LHCN-M2 (cell line): ENCODE measurements around the gene LRP3. TPM values are rescaled to one million over a fixed set of nuclear protein-coding genes. Genes with fewer than 3 reads are reported as not detected.
"Not testable (repeated sequence)": the region's sequence is repeated elsewhere in the genome, so short reads cannot be mapped to it uniquely, and the experiment has no call there.

Experiments used
- DNase-seq: peaks from one replicate; pipeline ENCODE4 v3.0.0-alpha.2; 2012; ENCODE audit warnings: low read depth
- total RNA-seq: library from RNA; depleted of rRNA; stranded (reverse); fragments of >200 nt; gene quantifications from 2 replicates; pipeline ENCODE4 v1.2.3, GENCODE V29; 2014

The LRP3 gene
- total RNA-seq, 1 experiment from 2014 or later: 63.6 TPM

DNA sequence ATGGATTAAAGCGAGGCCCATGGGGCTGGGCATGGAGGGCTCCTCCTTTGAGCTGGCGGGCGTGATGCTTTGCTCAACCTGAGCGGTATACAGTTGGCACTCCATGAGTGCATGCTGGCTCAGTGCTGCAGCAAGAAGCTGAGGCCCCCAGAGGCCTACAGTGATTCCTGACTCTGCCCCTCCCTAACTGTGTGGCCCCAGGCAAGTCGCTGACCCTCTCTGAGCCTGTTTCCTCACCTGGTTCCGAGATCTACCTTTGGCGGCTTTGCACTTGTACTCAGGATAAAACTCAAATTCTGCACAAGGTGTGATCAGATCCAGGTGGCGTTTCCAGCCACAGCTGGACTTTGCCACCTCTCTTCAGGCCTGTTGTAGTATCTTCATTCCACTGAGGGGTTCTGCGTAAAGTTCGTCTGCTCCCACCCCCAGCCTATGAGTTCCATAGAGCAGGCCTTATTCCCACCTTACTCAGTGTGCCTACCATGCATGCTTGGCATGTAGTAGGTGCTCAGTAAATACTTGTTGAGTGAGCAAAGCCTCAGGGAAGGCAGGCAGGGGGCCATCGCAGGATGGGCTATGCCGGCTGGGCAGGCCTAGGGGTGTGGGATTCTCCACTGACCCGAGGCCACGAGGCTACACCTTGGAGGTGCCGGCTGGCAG is 7.9 kb downstream of the LRP3 start:
- no peak for DNase-seq

DNA sequence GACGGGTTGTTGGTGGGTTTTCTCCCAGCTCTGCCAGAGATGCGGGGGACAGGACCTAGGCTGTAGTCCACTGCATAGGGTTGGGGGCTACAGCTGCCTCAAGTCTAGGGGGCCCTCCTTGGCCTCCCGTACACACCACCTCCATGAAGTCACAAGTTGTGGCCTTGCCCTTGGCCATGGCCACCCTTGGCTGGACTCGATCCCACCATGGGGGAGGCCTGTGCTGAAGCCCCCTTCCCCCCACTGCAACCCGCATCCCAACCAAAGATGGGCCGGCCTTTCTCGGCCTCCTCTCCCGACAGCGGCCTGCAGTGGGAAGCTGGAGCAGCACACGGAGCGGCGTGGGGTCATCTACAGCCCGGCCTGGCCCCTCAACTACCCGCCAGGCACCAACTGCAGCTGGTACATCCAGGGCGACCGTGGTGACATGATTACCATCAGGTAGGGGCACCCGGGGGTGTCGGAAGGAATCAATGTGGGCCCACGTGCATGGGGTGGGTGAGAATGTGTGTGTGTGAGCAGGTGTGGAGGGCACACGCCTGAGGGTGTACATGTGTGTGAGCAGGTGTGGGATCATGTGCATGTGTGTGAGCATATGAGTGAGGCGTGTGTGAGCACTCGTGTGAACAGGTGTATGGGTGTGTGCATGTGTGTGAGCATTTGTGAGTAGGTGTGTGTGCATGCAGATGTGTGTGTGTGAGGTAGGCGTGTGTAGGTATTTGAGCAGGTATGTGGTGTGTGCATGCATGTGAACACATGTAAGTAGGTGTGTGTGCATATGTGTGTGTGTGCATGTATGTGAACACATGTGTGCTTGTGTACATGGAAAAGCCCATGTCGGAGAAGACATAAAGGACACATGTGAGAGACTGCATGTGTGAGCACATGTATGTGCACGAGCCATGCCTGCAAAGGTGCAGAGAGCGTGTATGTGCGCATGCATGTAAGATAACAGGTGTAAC is 8.7 kb downstream of the LRP3 start:
- DNase-seq: no peak

DNA sequence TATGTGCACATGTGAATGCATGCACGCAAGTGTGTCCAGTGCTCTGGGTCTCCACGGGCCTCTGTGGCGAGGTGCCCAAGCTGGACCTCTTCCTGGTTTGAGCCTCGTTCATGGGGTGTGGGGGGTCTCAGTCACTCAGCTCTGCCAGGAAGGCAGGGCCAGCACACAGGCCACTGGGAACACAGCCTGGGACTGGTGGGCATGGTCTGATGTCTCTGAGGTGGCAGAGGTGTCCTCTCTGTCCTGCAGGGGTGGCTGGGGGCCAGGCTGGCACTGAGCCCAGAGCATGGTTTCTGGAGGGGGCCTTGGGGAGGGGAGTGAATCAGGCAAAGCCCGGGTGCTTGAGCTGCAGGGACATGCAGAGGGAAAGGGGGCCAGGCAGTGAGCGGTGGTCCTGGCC is 9.4 kb downstream of the LRP3 start:
- DNase-seq: no peak

DNA sequence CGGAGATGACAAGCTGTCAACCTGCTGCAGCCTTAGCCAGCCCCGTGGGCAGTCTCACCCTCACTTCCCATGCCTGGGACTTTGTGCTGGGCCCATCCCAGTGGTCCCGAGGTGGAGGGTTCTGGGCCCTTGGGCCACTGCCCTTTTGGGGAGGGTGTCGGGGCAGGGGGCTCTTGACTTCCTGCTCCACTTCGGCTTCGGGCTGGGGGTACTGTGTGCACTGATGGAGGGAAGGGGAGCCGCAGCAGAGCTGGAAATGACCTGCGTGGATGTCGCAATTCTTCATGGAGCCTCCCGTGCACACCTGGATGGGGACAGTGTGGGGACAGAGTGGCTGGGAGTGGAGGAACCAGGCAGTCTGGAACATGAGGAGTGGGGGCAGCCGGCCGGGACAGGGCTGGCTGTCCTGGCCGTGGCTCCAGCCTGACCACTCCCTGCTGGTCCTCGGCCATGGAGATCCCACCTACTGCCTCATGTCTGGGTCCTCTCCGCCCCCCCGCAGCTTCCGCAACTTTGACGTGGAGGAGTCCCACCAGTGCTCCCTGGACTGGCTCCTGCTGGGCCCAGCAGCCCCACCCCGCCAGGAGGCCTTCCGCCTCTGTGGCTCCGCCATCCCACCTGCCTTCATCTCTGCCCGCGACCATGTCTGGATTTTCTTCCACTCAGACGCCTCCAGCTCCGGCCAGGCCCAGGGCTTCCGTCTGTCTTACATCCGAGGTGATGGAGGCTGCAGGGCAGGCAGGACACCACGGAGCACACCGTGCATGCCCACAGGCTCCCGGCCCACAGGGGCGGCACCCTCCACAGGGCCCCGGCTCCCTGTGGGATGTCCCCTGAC is 10.2 kb downstream of the LRP3 start:
- no peak for DNase-seq

DNA sequence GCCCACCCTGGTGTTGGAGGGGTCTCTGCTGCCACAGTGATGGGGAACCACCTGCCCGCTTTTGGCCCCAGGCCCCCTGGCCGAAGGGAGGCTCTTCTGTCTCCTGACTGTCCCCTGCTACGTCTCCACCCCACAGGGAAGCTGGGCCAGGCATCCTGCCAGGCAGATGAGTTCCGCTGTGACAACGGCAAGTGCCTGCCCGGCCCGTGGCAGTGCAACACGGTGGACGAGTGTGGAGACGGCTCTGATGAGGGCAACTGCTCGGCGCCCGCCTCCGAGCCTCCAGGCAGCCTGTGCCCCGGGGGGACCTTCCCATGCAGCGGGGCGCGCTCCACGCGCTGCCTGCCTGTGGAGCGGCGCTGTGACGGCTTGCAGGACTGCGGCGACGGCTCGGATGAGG is 11.0 kb downstream of the LRP3 start:
- no peak for DNase-seq

DNA sequence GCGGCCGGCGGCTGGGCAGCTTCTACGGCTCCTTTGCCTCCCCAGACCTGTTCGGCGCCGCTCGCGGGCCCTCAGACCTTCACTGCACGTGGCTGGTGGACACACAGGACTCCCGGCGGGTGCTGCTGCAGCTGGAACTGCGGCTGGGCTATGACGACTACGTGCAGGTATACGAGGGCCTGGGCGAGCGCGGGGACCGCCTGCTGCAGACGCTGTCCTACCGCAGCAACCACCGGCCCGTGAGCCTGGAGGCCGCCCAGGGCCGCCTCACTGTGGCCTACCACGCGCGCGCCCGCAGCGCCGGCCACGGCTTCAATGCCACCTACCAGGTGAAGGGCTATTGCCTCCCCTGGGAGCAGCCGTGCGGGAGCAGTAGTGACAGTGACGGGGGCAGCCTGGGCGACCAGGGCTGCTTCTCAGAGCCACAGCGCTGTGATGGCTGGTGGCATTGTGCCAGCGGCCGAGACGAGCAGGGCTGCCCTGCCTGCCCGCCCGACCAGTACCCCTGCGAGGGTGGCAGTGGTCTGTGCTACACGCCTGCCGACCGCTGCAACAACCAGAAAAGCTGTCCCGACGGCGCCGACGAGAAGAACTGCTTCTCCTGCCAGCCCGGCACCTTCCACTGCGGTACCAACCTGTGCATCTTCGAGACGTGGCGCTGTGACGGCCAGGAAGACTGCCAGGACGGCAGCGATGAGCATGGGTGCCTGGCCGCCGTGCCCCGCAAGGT is 11.6 kb downstream of the LRP3 start:
- no peak for DNase-seq

DNA sequence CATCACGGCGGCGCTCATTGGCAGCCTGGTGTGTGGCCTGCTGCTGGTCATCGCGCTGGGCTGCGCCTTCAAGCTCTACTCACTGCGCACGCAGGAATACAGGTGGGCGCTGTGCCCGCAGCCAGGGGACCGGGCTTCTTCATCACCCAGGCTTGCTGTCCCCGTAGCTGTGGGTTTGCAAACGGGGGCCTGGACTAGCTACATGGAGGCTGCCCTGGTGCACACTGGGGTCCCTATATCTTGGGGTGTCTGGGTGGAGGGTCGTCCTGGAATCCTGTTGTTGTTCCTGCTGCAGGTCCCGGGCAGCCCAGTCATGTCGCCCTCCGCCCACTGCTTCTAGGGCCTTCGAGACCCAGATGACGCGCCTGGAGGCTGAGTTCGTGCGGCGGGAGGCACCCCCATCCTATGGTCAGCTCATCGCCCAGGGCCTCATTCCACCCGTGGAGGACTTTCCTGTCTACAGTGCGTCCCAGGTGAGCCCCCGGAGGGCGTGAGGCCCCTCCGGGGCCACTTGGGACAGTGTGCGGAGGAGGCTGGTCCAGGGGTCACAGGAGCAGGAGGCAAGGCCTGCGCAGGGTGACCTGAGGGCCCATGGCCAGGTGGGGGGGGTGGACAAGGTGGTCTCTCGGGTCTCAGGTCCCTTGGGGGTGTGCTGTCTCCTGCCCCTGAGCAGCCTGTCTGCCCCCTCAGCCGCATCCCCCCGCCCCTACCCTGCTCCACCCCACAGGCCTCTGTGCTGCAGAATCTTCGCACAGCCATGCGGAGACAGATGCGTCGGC is 12.3 kb downstream of the LRP3 start:
- DNase-seq: no peak

DNA sequence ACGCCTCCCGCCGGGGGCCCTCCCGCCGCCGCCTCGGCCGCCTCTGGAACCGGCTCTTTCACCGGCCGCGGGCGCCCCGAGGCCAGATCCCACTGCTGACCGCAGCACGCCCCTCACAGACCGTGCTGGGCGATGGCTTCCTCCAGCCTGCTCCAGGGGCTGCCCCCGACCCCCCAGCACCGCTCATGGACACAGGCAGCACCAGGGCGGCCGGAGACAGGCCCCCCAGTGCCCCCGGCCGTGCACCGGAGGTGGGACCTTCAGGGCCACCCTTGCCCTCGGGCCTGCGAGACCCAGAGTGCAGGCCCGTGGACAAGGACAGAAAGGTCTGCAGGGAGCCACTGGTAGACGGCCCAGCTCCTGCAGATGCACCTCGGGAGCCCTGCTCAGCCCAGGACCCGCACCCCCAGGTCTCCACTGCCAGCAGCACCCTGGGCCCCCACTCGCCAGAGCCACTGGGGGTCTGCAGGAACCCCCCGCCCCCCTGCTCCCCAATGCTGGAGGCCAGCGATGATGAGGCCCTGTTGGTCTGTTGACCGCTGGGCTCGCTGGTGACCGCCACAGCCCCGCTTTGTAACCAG is 13.0 kb downstream of the LRP3 start:
- DNase-seq: no peak

DNA sequence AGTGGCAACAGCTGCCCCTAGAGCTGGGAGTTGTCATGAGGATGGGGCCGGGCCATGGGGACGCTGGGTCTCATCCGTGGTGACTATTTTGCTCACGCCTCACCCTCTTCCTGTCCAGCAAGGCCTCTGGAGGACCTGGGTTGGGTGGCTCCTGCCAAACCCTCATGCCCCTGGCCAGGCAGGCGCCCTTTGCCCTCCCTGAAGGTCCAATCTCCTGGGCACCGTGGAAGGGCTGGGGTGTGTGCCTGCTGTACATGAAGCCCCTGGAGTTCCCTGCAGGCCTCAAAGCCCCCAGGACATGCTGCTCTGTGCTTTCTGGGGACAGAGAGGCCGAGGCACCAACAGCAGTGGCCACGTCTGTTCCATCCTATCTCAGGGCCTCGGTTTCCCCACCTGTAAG is 13.8 kb downstream of the LRP3 start:
- DNase-seq: no peak

DNA sequence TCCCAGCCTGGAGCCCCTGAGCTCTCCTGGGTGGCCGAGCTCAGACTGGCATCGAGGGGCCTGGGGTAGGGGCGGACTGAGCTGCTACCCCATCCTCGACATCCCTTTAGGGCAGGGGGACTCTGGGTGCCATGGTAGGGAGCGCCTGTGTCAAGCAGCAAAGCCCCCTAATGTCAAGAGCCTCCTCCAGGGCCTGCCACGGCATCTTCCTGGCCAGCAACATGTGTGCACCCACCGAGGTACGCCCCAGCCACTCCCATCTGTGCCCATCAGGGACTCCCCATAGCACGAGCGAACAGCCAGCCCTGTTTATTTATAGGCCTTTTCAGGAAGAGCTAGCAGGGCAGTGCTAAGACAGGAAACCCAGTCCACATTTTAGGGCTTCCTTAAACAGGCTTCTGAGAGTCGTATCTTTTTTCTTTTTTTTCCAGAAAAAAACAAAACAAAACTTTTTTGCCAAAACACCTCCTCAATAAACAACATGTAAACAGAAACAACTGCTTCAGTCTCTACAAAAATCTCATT is 14.3 kb downstream of the LRP3 start:
- DNase-seq: no peak

DNA sequence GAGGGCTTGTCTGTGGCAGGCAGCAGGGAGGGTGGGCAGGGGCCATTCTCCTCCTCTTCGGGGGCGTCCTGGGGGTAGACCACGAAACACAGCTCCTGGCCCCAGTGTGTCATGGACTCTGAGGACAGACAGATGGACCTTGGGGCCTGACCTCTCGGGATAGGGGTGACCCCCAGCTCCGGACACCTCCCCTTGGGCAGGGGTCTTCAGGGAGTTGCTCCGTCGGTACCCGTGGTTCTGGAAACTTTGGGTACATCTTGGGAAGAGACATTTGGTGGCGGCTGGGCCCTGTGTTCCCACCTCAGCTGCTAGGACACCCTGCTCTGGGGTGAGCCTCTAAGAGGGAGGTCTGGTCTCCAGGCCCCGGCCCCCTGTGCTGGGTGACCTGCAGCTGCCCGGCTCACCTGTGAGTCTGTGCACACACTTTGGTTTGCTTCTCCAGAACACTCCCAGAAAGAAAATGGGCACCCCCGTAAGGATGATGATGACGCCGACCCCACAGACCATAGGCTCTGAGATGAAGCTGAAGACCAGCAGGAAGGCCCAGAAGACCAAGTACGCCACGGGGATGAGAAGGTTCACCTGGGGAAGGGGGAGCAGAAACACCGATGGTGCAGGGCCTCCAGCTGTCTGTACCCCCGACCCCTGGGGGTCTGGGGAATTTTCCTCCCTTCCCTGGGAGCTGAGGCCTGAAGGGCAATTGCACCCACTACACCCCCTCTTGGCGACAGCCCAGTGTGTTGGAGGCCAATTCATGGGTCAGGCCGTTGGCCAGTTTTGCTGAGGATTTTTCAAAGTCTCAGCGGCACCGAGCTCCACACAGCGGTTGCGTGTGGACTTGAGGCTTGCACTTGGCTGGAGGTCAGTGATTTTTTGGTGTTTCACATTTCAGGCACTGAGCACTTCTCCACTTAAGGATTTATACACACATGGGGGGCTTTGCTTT is 15.0 kb downstream of the LRP3 start:
- DNase-seq: no peak

DNA sequence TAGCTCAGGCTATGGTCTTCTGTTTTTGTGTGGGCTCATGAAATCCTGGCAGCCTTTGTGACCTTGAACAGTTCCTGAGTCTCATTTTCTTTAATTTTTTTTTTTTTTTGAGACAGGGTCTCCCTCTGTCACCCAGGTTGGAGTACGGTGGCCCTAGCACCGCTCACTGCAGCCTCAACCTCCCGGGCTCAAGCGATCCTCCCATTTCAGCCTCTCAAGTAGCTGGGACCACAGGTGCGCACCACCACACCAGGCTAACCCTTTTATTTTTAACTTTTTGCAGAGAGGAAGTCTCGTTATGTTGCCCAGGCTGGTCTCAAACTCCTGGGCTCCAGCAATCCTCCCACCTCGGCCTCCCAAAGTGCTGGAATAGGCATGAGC is 15.7 kb downstream of the LRP3 start:
- DNase-seq: not testable (repeated sequence)

DNA sequence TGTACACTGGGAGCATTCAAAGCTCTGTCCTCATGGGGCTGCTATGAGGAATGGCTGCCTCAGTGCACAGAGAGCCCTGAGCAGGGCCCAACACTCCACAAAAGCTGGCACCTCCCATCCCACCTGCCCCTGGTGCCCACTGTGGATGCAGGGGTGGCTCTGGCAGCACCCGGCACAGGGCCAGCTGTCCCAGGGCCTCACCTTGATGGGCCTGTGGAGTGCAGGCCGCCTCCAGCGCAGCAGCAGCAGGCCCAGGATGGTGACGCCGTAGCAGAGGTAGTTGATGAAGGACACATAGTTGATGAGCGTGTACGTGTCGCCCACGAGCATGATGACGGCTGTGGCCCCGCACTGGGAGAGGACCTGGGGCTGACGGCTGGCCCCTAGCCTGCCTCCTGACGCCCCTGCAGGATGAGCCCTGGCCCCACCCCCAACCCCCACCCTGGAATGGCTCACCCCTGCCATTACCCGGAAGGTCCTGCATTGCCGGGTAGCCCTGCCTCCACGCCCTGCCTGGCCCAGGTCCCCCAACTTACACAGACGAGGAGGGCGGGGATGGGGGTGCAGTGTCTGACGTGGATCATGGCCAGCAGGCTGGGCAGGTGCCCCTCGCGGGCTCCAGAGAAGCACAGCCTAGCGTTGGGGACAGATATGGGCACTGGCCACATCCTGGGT is 16.3 kb downstream of the LRP3 start:
- no peak for DNase-seq

DNA sequence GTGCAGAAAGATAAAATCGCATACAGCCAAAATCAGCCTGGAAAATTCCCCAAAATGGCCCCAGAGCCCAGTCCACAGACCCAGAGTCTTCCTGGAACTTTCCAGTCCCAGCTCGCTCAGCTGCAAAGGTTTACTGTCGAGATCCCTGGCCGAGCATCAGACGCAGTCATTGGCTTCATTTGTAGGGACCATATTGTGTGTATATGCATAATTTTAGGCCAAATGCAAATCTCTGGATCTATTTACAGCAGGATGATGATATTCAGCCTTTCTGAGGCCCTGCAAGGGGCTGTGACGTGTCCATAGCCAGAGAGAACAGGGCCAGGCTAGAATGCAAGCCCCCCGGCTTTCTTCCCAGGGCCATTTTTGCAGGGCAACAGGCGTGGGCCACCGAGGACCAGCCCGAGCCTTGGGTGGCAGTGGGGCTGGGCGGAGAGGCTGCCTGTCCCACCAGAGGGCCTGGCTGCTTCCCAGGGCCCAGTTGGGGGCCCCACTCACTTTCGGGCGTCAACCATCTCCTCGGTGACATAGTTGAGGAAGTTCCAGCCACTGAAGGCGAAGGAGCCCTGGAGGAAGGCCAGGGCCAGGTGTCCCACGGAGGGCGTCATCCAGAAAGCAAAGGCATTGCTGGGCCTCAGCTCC is 17.8 kb downstream of the LRP3 start:
- no peak for DNase-seq

DNA sequence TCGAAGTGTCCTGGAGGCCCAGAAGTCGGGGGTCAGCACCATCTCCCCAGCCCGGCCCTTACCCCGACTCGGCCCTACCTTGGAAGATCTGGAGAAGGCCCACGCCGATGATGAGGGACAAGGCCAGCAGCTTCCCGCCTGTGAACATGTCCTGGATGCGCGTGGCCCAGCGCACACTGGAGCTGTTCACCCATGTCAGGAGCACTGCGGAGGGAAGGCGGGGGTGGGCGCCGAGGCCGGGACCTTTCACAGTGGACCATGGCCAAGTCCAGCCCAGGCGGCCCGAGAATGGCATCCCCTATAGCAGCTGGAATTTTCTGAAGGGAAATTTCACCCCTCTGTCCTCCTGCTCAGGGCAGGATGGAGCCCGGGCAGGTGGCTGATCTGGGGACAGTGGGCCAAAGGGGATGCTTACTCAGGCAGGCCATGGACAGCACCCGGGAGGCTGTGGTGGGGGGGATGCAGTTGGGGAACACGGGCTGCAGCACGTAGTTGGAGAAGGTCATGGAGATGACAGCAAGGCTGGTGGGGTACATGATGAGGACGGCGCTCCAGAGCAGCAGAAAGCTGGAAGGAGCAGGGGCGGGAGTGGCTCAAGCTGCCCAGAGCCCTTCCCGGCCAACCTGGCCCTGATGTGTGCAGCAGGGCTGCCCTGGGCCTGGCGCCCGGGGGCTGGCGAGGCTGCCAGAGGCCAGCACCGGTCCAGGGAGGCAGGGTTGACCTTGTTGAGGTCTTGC is 18.5 kb downstream of the LRP3 start:
- DNase-seq: no peak

DNA sequence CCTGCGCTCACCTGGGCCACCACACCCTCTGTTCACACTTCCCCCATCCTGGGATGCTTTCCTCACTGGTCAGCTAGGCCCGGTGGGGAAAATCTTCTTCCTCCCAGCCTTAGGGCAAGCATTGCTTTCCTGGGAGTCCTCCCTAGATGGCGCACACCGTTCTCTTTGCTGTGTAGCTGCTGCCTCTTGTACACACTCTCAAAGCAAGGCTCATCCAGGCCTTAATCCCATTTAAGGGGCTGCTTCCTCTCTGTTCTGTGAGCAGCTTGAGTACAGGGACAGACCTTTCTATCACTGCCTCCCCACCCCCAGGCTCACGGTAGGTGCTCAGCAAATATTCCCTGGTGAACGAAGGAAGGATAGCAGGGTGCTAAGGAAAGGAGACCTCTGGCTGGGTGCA is 20.5 kb downstream of the LRP3 start:
- no peak for DNase-seq
